Peyer's patch (tissue), 4 donors: ENCODE results near the gene ITK.

Experiments
- CTCF ChIP-seq, 6 experiments: fragments of 450-650 bp in 4 of 6; fragments of 200-600 bp in 2 of 6; sonication (generic) in 1 of 6; IDR thresholded peaks; one replicate each; pipeline ENCODE4 v1.5.1; 2017 to 2019; ENCODE audit warnings: antibody characterized with exemption in 6 of 6, mild to moderate bottlenecking in 3 of 6, moderate library complexity in 1 of 6
- POLR2A ChIP-seq, 2 donors: fragments of 450-650 bp; IDR thresholded peaks; one replicate each; pipeline ENCODE4 v1.5.1; 2017; ENCODE audit warnings: antibody characterized with exemption in 2 of 2, mild to moderate bottlenecking in 2 of 2, moderate library complexity in 2 of 2

- no peak for TF ChIP-seq CTCF (IDR thresholded peaks at IDR 0.05)
- no peak for TF ChIP-seq POLR2A (IDR thresholded peaks at IDR 0.05)
These were observed 34.3 kb downstream of the ITK start for GRCh38 chr5:157214861-157215513.
